ENCODE data around the gene TMEM61.

The TMEM61 gene

GRCh38 chr1:55005351-55006140, 25.1 kb downstream of the TMEM61 start:
- TF ChIP-seq CTCF (IDR thresholded peaks at IDR 0.05; ENCODE audit: extremely low read depth, missing control alignments), result no peak
- DNase-seq (ENCODE audit: low spot score), result no peak

- no peak for DNase-seq (ENCODE audit: low spot score)
- TF ChIP-seq CTCF (IDR thresholded peaks at IDR 0.05; ENCODE audit: extremely low read depth, missing control alignments), result no peak
Observed at GRCh38 chr1:55006931-55007330, 26.5 kb downstream of the TMEM61 start.

- DNase-seq (ENCODE audit: low spot score), result no peak
Observed at GRCh38 chr1:55007625-55008024, 27.2 kb downstream of the TMEM61 start.

GRCh38 chr1:55010194-55010886, 29.9 kb downstream of the TMEM61 start:
- no peak for DNase-seq (ENCODE audit: low spot score)
- no peak for TF ChIP-seq CTCF (IDR thresholded peaks at IDR 0.05; ENCODE audit: extremely low read depth, missing control alignments)

More at GRCh38 chr1:55007625-55008024, 27.2 kb downstream of the TMEM61 start:
- no peak for TF ChIP-seq CTCF (IDR thresholded peaks at IDR 0.05; ENCODE audit: extremely low read depth, missing control alignments)

GRCh38 chr1:55010887-55011217, 30.4 kb downstream of the TMEM61 start:
- no peak for DNase-seq (ENCODE audit: low spot score)
- TF ChIP-seq CTCF (IDR thresholded peaks at IDR 0.05; ENCODE audit: extremely low read depth, missing control alignments), result no peak

- TF ChIP-seq CTCF (IDR thresholded peaks at IDR 0.05; ENCODE audit: extremely low read depth, missing control alignments), result no peak
- DNase-seq (ENCODE audit: low spot score), result no peak
Observed at GRCh38 chr1:55012661-55013060, 32.2 kb downstream of the TMEM61 start.

- DNase-seq (ENCODE audit: low spot score), result no peak
- TF ChIP-seq CTCF (IDR thresholded peaks at IDR 0.05; ENCODE audit: extremely low read depth, missing control alignments), result no peak
Observed at GRCh38 chr1:55015123-55015522, 34.7 kb downstream of the TMEM61 start.
